NT2/D1 (cell line): ENCODE measurements around the gene ZBED6.

Source experiments
- YY1 ChIP-seq: IDR thresholded peaks from 2 replicates; pipeline ENCODE4 v1.6.1; 2011; ENCODE audit not compliant: insufficient read length, insufficient read depth
- ZNF274 ChIP-seq: IDR thresholded peaks from 2 replicates; pipeline ENCODE4 v1.6.1; 2011; ENCODE audit warnings: mild to moderate bottlenecking, low read depth, low read length

DNA sequence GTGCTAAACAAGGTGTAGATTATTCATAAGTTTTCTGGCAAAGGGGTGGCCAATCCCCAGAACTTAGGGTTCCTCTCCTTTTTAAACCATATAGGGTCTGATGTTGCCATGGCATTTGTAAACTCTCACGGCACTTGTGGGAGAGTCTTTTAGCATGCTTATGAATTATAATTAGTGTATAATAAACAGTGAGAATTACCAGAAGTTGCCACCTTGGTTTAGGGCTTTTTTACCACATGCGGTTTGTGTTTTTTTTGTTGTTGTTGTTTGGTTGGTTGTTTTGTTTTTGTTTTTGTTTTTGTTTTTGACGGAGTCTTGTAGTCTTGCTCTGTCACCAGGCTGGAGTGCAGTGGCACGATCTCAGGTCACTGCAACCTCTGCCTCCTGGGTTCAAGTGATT lies 39.4 kb upstream of the ZBED6 start:
- no peak for TF ChIP-seq YY1
- TF ChIP-seq ZNF274 = no peak
